Lower leg skin (tissue), 3 donors: Measurements from ENCODE around the gene SEMA6C.

Experiments
- CTCF ChIP-seq, 3 donors: fragments of 450-650 bp; IDR thresholded peaks; one replicate each; pipeline ENCODE4 v1.5.1; 2016; ENCODE audit warnings: antibody characterized with exemption in 3 of 3, mild to moderate bottlenecking in 3 of 3, moderate library complexity in 2 of 3
- POLR2A ChIP-seq, 2 donors: fragments of 450-650 bp; IDR thresholded peaks; one replicate each; pipeline ENCODE4 v1.6.1; 2016 to 2017; ENCODE audit warnings: antibody characterized with exemption in 2 of 2, mild to moderate bottlenecking in 1 of 2, moderate library complexity in 1 of 2

GRCh38 chr1:151147665-151148064 is 1.2 kb upstream of the SEMA6C start:
- TF ChIP-seq CTCF (IDR thresholded peaks at IDR 0.05) (no peak), POLR2A (IDR thresholded peaks at IDR 0.05) (no peak)
